HepG2 (cell line): ENCODE measurements around the gene IQCC. TPM values are rescaled to one million over a fixed set of nuclear protein-coding genes. Genes with fewer than 3 reads are reported as not detected.

Experiments used
- ATF2 ChIP-seq: sonication (generic); formaldehyde crosslinking; IDR thresholded peaks from 2 replicates; pipeline ENCODE4 v1.4.0; 2020; ENCODE audit warnings: missing genetic modification reagents
- BRF2 ChIP-seq: sonication (generic); formaldehyde crosslinking; IDR thresholded peaks from 2 replicates; pipeline ENCODE4 v1.8.1; 2022; ENCODE audit warnings: mild to moderate bottlenecking, missing genetic modification reagents
- CBX5 ChIP-seq: sonication (generic); formaldehyde crosslinking; IDR thresholded peaks from 2 replicates; pipeline ENCODE4 v1.4.0; 2020; ENCODE audit warnings: missing genetic modification reagents, borderline replicate concordance
- HMG20B ChIP-seq: conservative IDR thresholded peaks from 2 replicates; pipeline ENCODE4 v1.6.1; 2016; ENCODE audit warnings: missing genetic modification reagents, missing compliant biosample characterization
- KDM6A ChIP-seq: IDR thresholded peaks from 2 replicates; pipeline ENCODE4 v1.6.1; 2016; ENCODE audit warnings: low read depth
- PRPF4 ChIP-seq: fragments of 200-400 bp; formaldehyde crosslinking; IDR thresholded peaks from 2 replicates; pipeline ENCODE4 v1.6.1; 2016; ENCODE audit warnings: low read length, low read depth; ENCODE audit not compliant: poor library complexity, severe bottlenecking
- SAFB2 ChIP-seq: sonication (generic); formaldehyde crosslinking; IDR thresholded peaks from 2 replicates; pipeline ENCODE4 v1.5.1; 2020; ENCODE audit warnings: missing genetic modification reagents, low read depth, mild to moderate bottlenecking, borderline replicate concordance
- SIN3A ChIP-seq: IDR thresholded peaks from 2 replicates; pipeline ENCODE4 v1.6.1; 2011; ENCODE audit warnings: low read depth, mild to moderate bottlenecking, control low read depth, low read length, borderline replicate concordance
- USF2 ChIP-seq, 2 experiments: sonication (generic) in 1 of 2; formaldehyde crosslinking in 1 of 2; IDR thresholded peaks; 2 replicates each; pipeline versions ENCODE4 v1.5.1 to v1.6.1; 2011 to 2020; ENCODE audit warnings: borderline replicate concordance in 1 of 2, low read depth in 1 of 2, low read length in 1 of 2, mild to moderate bottlenecking in 1 of 2, missing genetic modification reagents in 1 of 2, moderate library complexity in 1 of 2
- ZNF235 ChIP-seq: sonication (generic); formaldehyde crosslinking; IDR thresholded peaks from 2 replicates; pipeline ENCODE4 v1.8.1; 2023; ENCODE audit warnings: mild to moderate bottlenecking, missing genetic modification reagents, borderline replicate concordance
- ZNF275 ChIP-seq: sonication (generic); formaldehyde crosslinking; IDR thresholded peaks from 2 replicates; pipeline ENCODE4 v1.8.0; 2022; ENCODE audit warnings: missing genetic modification reagents, mild to moderate bottlenecking, inconsistent platforms, borderline replicate concordance
- ZNF280B ChIP-seq: sonication (generic); formaldehyde crosslinking; IDR thresholded peaks from 2 replicates; pipeline ENCODE4 v1.5.0; 2020; ENCODE audit warnings: missing genetic modification reagents, mild to moderate bottlenecking, borderline replicate concordance
- ZNF282 ChIP-seq: fragments of 450-650 bp; IDR thresholded peaks from 2 replicates; pipeline ENCODE4 v1.6.1; 2018; ENCODE audit not compliant: partially characterized antibody
- ZNF574 ChIP-seq: sonication (generic); formaldehyde crosslinking; IDR thresholded peaks from 2 replicates; pipeline ENCODE4 v1.4.0; 2020; ENCODE audit warnings: missing genetic modification reagents
- ZNF619 ChIP-seq: sonication (generic); formaldehyde crosslinking; IDR thresholded peaks from 2 replicates; pipeline ENCODE4 v1.4.0; 2020; ENCODE audit warnings: mild to moderate bottlenecking, missing genetic modification reagents
- ZNF768 ChIP-seq: sonication (generic); formaldehyde crosslinking; IDR thresholded peaks from 2 replicates; pipeline ENCODE4 v1.4.0; 2020; ENCODE audit warnings: missing genetic modification reagents
- ZNF777 ChIP-seq: sonication (generic); formaldehyde crosslinking; IDR thresholded peaks from 2 replicates; pipeline ENCODE4 v1.4.0; 2020; ENCODE audit warnings: missing genetic modification reagents
- polyA plus RNA-seq, 8 experiments: library from polyadenylated mRNA; depleted of rRNA in 3 of 8; stranded (reverse) in 7 of 8; unstranded in 1 of 8; fragments of >200 nt; fragmentation: Illumina TruSeq in 4 of 8; extraction: Trizol in 4 of 8; gene quantifications; 2 replicates each; pipeline versions ENCODE4 v1.2.1 to v1.2.3, GENCODE V29; 2011 to 2016; ENCODE audit warnings: low read depth in 4 of 8, missing spikeins in 1 of 8, mixed read lengths in 1 of 8; ENCODE audit not compliant: insufficient read depth in 1 of 8
- total RNA-seq, 5 experiments: library from RNA; depleted of rRNA; stranded (reverse); fragments of >200 nt; fragmentation: Illumina TruSeq; extraction: Trizol; gene quantifications; 2 replicates each; pipeline ENCODE4 v1.2.3, GENCODE V29; 2016; ENCODE audit warnings: low read depth in 1 of 5

Gene IQCC
- total and polyA plus RNA-seq, 2 of the 13 experiments (the other 11 are each of a cell fraction or from before 2014, with no cell fraction given), result 1.7 to 3.0 TPM

- TF ChIP-seq ATF2 (CRISPR knock-in tag) (peak; percentile 68; the same call in 1 of the 2 replicates), ZNF275 (CRISPR knock-in tag) (no peak), ZNF777 (CRISPR knock-in tag) (peak; percentile 83), HMG20B (0 out of 2 replicates have a peak, but pooled peaks have one; percentile 41), SAFB2 (peak; percentile 79; the same call in 1 of the 2 replicates), PRPF4 (no peak), ZNF280B (CRISPR knock-in tag) (peak; percentile 83; the same call in 1 of the 2 replicates), SIN3A (peak; percentile 59; the same call in 1 of the 2 replicates), ZNF619 (no peak; the same call in 1 of the 2 replicates), ZNF768 (peak; percentile 18; the same call in 1 of the 2 replicates), BRF2 (CRISPR knock-in tag) (peak; percentile 85), KDM6A (CRISPR knock-in tag) (no peak; the same call in 1 of the 2 replicates), ZNF574 (CRISPR knock-in tag) (peak; percentile 62), CBX5 (no peak), ZNF282 (no peak), USF2 (IDR thresholded peaks at IDR 0.05; ENCODE audit: low read depth, low read length) (no peak), USF2 (CRISPR knock-in tag; IDR thresholded peaks at IDR 0.05; ENCODE audit: borderline replicate concordance) (no peak; the same call in 1 of the 2 replicates), ZNF235 (0 out of 2 replicates have a peak, but pooled peaks have one; percentile 50)
Observed at GRCh38 chr1:32179443-32180185, 25.9 kb upstream of the IQCC start, which contains the start of gene TXLNA (continued).
